Measurements from ENCODE around the gene VWA7.

Gene VWA7

DNA sequence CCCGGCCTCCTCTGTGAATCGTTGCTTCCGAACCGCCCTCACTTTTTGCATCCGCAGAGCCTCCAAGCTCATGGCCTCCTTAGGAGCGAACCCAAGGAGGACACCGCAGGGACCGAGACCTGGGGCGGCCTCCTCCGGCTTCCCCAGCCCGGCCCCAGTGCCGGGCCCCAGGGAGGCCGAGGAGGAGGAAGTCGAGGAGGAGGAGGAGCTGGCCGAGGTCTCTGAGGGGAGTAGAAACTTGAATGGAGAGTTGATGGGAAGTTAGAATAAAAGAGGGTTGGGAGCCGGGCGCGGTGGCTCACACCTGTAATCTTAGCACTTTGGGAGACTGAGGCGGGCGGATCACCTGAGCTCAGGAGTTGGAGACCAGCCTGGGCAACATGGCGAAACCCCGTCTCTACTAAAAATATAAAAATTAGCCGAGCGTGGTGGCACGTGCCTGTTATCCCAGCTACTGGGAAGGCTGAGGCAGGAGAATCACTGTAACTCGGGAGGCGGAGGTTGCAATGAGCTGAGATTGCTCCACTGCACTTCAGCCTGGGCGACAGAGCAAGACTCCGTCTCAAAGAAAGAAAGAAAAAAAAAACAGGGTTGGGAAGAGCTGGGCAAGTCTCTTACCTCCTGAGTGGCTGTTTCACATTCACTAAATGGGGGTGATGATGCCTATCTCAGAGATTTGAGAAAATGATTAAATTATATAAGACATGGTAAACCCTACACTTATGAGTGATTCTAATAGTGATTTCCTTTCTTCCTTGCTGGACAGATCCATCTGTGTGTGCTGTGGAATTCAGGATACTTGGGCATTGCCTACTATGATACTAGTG is 36.5 kb downstream of the VWA7 start:
- no peak for FAIRE-seq
- no peak for DNase-seq (ENCODE audit: insufficient read length, low spot score)
- TF ChIP-seq, protein P1, sequence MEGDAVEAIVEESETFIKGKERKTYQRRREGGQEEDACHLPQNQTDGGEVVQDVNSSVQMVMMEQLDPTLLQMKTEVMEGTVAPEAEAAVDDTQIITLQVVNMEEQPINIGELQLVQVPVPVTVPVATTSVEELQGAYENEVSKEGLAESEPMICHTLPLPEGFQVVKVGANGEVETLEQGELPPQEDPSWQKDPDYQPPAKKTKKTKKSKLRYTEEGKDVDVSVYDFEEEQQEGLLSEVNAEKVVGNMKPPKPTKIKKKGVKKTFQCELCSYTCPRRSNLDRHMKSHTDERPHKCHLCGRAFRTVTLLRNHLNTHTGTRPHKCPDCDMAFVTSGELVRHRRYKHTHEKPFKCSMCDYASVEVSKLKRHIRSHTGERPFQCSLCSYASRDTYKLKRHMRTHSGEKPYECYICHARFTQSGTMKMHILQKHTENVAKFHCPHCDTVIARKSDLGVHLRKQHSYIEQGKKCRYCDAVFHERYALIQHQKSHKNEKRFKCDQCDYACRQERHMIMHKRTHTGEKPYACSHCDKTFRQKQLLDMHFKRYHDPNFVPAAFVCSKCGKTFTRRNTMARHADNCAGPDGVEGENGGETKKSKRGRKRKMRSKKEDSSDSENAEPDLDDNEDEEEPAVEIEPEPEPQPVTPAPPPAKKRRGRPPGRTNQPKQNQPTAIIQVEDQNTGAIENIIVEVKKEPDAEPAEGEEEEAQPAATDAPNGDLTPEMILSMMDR (IDR thresholded peaks at IDR 0.05; ENCODE audit: insufficient read depth, missing control alignments), result no peak

GRCh38 chr6:31739639-31740396 is 37.3 kb downstream of the VWA7 start, which contains the start of gene MSH5:
MSH5 (plus strand) TSS chr6:31740005; CDS start chr6:31740467, 462 bp downstream.
- DNase-seq (ENCODE audit: insufficient read length, low spot score) (peak; percentile 96), FAIRE-seq (no peak)
- TF ChIP-seq, protein P1 (IDR thresholded peaks at IDR 0.05; ENCODE audit: insufficient read depth, missing control alignments), result no peak

DNA sequence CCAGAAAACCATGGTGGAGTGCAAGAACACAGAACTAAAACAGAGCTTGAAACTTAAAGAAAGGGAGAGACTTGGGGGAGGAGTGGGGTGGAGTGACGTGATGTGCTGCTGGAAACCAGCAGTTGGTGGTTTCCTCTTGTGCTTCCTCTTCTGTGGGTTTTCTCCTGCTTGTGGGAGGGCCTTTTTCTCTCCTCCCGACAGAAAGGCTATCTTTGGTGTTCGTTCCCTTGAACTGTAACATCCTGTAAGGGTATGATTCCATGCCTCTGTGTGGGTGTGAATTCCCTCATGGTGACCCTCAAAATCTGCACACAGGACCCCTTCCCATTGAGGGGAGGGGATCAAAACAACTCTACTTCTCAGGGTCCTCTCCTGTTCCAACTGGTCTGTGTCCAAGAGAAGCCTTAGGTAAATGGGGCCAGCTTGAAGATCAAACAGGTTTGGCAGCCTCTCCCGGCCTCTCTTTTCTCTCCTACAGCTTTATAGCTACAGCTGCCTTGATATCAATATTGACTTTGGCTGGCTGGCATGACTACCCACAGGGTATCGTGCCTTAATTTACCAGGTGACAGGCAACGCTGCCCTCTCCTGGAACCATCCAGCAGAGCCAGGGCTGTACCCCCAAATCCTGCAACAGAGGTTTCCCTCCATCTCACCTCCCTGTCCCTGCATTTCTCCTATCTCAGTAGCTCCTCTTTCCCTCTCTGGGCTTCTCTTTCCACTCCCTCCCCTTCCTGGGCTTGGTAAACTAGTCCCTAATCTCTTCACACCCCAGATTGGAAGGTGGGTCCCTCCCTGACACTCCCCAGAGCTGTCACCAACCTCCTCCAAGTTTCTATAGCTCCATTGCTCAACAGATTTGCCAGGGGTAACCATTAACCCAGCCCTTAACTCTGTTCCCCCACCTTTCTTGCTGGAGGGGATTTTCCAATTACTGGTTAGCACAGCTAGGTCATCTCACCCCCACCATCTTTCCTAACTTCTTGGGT is 38.8 kb downstream of the VWA7 start:
- DNase-seq (ENCODE audit: insufficient read length, low spot score) (no peak), FAIRE-seq (no peak)
- TF ChIP-seq, protein P1 (IDR thresholded peaks at IDR 0.05; ENCODE audit: insufficient read depth, missing control alignments), result peak; percentile 21

DNA sequence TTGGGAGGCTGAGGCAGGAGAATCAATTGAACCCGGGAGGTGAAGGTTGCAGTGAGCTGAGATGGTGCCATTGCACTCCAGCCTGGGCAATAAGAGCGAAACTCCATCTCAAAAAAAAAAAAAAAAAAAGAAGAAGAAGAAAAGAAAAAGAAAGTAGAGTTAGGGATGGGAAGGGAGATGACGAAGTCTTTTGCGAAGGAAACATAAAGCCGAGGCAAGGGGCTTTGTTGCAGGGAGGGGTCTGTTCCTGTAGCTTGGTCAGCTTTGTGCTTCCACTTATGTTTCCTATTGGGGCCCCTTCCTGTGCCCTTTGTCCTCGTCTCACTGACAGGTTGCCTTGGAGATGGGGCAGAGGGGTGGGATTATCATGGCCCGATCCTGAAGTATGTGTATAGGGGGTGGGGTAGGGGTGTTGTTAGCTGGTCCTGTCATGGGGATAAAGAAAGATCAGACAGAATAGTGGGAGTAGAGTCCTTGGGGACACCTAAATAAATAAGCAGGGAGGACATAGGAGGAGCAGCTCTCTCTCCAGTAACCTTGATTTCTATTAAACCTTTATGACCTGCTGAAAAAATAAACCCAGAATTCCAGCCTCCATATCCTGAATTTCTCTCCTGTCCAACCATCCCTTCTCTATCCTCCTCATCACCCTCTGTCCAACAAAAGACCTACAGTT is 39.7 kb downstream of the VWA7 start:
- TF ChIP-seq, protein P1 (IDR thresholded peaks at IDR 0.05; ENCODE audit: insufficient read depth, missing control alignments), result no peak
- FAIRE-seq (no peak), DNase-seq (ENCODE audit: insufficient read length, low spot score) (no peak)

GRCh38 chr6:31736768-31737314 is 40.3 kb downstream of the VWA7 start:
- no peak for DNase-seq (ENCODE audit: insufficient read length, low spot score)
- FAIRE-seq, result no peak
- TF ChIP-seq, protein P1 (IDR thresholded peaks at IDR 0.05; ENCODE audit: insufficient read depth, missing control alignments), result no peak
